AG09309 (cell line): Measurements from ENCODE around the gene OR8B4.
"Not testable (repeated sequence)": the region's sequence is repeated elsewhere in the genome, so short reads cannot be mapped to it uniquely, and the experiment has no call there.

Source experiments
- DNase-seq: peaks from one replicate; pipeline ENCODE4 v3.0.0-alpha.2; 2010; ENCODE audit warnings: low read depth
- H3K4me3 ChIP-seq: 2 replicates; pipeline ENCODE4 v1.5.1; 2011; ENCODE audit warnings: mild to moderate bottlenecking, low read depth, low read length, moderate library complexity; ENCODE audit not compliant: control insufficient read depth
- TF ChIP-seq, protein P1 (sequence below): IDR thresholded peaks from 2 replicates; pipeline ENCODE4 v1.5.1; 2011; ENCODE audit warnings: mild to moderate bottlenecking, low read depth, low read length, inconsistent platforms; ENCODE audit not compliant: insufficient read depth, control insufficient read depth; ENCODE audit errors: missing control alignments

The OR8B4 gene

DNA sequence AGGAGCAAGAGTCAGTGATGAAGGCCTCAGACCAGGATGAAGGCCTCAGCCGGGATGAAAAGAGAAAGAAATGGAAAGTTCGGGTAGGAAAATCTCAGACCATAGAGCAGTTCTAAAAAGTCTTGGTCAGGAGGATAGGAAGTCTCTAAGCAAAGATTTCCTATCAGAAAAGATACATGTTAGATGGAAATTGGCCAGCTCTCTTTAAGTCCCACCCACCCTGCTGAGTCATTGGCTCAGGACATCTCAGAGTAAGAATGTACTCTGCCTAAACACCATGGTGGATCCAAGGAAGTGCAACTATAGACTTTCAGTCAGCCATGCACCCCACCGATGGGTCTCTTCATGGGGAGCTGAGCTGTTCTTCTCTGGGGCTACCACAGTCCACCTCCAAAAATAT lies 30.3 kb downstream of the OR8B4 start:
- DNase-seq: no peak
- no peak overlapping the region for H3K4me3 ChIP-seq
- TF ChIP-seq, protein P1, sequence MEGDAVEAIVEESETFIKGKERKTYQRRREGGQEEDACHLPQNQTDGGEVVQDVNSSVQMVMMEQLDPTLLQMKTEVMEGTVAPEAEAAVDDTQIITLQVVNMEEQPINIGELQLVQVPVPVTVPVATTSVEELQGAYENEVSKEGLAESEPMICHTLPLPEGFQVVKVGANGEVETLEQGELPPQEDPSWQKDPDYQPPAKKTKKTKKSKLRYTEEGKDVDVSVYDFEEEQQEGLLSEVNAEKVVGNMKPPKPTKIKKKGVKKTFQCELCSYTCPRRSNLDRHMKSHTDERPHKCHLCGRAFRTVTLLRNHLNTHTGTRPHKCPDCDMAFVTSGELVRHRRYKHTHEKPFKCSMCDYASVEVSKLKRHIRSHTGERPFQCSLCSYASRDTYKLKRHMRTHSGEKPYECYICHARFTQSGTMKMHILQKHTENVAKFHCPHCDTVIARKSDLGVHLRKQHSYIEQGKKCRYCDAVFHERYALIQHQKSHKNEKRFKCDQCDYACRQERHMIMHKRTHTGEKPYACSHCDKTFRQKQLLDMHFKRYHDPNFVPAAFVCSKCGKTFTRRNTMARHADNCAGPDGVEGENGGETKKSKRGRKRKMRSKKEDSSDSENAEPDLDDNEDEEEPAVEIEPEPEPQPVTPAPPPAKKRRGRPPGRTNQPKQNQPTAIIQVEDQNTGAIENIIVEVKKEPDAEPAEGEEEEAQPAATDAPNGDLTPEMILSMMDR: no peak

DNA sequence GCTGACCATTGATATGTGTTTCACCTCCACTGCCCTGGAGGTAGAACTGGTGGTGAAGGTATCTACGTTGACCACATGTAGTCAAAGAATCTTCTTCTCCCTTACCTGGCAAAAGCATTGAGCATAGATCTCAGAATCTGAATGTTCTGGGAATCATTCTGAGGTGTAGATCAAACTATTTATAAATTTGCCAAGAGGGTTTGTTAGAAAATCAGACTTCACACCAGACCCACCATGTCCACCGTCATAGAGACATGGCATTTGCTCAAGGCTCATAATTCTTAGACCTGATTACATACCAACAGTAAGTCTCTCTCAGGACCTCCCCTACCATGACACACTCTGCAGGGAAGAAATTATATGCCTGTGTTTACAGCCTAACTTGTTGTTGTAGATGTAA lies 40.3 kb downstream of the OR8B4 start, which contains the start of gene OR8B2:
Gene OR8B2, minus strand, starts transcription at position 101 of the 400 bp plus-strand sequence. CDS start 1,156 bp downstream, outside the sequence.
- DNase-seq: no peak
- TF ChIP-seq, protein P1: no peak
- no peak within 1 kb of the TSS for H3K4me3 ChIP-seq

DNA sequence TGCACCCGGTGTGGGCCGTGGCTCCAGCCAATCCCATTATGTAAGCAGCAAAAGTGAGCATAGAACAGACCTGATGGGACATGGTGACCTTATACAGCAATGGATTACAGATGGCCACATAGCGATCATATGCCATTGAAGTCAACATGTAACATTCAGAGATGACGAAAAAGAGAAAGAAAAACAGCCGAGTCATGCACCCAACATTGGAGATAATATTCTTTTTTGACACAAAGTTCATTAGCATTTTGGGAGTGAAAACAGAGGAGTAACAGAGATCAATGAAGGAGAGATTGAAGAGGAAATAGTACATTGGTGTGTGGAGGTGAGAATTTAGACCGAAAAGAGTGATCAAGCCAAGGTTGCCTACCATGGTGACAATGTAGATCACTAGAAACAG lies 41.8 kb downstream of the OR8B4 start:
- not testable (repeated sequence) for DNase-seq, H3K4me3 ChIP-seq

DNA sequence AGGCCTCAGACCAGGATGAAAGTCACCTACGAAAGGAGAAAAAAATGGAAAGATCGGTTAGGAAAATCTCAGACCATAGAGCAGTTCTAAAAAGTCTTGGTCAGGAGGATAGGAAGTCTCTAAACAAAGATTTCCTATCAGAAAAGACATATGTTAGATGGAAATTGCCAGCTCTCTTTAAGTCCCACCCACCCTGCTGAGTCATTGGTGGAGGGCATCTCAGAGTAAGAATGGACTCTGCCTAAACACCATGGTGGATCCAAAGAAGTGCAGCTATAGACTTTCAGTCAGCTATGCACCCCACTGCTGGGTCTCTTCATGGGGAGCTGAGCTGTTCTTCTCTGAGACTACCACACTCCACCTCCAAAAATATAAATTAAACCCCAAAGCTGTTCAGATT lies 44.1 kb downstream of the OR8B4 start:
- no peak for DNase-seq
- TF ChIP-seq, protein P1: no peak
- H3K4me3 ChIP-seq: no peak overlapping the region

DNA sequence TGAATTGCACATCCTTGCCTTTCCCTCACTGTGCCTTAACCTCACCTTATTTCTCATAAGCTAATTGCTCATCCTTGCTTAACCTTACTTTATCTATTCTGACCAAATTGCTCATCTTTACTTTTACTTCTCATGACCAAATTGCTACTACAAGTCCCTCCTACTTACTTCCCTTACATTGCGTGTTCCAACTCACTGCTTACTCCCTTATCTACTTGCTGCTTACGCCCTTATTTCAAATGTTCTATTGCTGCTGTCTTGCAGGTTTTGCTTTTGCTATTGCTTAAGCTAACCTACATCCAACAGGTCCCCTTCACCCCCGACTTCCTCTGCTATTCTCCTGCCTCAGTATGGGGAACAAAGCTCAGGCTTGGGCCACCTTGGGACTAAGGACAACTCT lies 48.4 kb downstream of the OR8B4 start:
- TF ChIP-seq, protein P1: no peak
- DNase-seq: no peak
- H3K4me3 ChIP-seq: no peak overlapping the region
